Sigmoid colon (tissue), 7 donors: ENCODE results near the gene OR4X2. TPM values are rescaled to one million over a fixed set of nuclear protein-coding genes. Genes with fewer than 3 reads are reported as not detected.
"Not testable (repeated sequence)": the region's sequence is repeated elsewhere in the genome, so short reads cannot be mapped to it uniquely, and the experiment has no call there.

ENCODE experiments used
- DNase-seq: peaks from one replicate; pipeline ENCODE4 v3.0.0-alpha.2; 2019
- H3K27ac ChIP-seq, 4 donors: fragments of 200-600 bp; sonication (generic); one replicate each; pipeline ENCODE4 v1.5.1; 2016 to 2019; ENCODE audit warnings: mild to moderate bottlenecking in 1 of 4
- H3K27me3 ChIP-seq, 3 donors: fragments of 200-600 bp; sonication (generic); one replicate each; pipeline ENCODE4 v1.5.1; 2019; ENCODE audit warnings: mild to moderate bottlenecking in 1 of 3
- H3K36me3 ChIP-seq, 4 donors: fragments of 200-600 bp; sonication (generic); one replicate each; pipeline ENCODE4 v1.5.1; 2016 to 2019
- H3K4me1 ChIP-seq, 4 donors: fragments of 200-600 bp; sonication (generic); one replicate each; pipeline ENCODE4 v1.5.1; 2017 to 2019
- H3K4me3 ChIP-seq, 4 donors: fragments of 200-600 bp; sonication (generic); one replicate each; pipeline ENCODE4 v1.5.1; 2017 to 2019; ENCODE audit warnings: mild to moderate bottlenecking in 2 of 4, moderate library complexity in 1 of 4
- H3K9me3 ChIP-seq, 4 donors: fragments of 200-600 bp in 3 of 4; sonication (generic) in 3 of 4; one replicate each; pipeline versions ENCODE4 v1.5.1 to v1.6.1; 2013 to 2019
- CTCF ChIP-seq, 4 experiments: fragments of 450-650 bp in 3 of 4; fragments of 200-600 bp in 1 of 4; IDR thresholded peaks; one replicate each; pipeline ENCODE4 v1.5.1; 2016 to 2019; ENCODE audit warnings: antibody characterized with exemption in 4 of 4, mild to moderate bottlenecking in 3 of 4, moderate library complexity in 2 of 4
- EP300 ChIP-seq, 4 donors: sonication (generic); formaldehyde crosslinking; IDR thresholded peaks; one replicate each; pipeline ENCODE4 v1.6.1; 2017; ENCODE audit warnings: antibody characterized with exemption in 4 of 4
- POLR2A ChIP-seq, 2 donors: fragments of 450-650 bp; IDR thresholded peaks; one replicate each; pipeline ENCODE4 v1.6.1; 2016; ENCODE audit warnings: antibody characterized with exemption in 2 of 2, mild to moderate bottlenecking in 2 of 2, moderate library complexity in 2 of 2
- POLR2AphosphoS5 ChIP-seq, 4 donors: sonication (generic); formaldehyde crosslinking; IDR thresholded peaks; one replicate each; pipeline ENCODE4 v1.6.1; 2017; ENCODE audit warnings: antibody characterized with exemption in 4 of 4
- WGBS, 2 donors: extraction: QIAGEN DNeasy Blood & Tissue Kit; methylation state at CpG; one replicate each; pipeline ENCODE4 v1.1.7; 2013; 5-methylcytosine and 5-hydroxymethylcytosine counted together
- intact Hi-C: fragments of 100-400 bp; cut with DNase I; formaldehyde crosslinking; loops from one replicate; pipeline ENCODE4 v1.15.1; 2023
- polyA plus RNA-seq, 3 donors: library from polyadenylated mRNA; stranded (reverse); fragments of 200-250 nt; gene quantifications; one replicate each; pipeline ENCODE4 v1.2.3, GENCODE V29; 2013
- total RNA-seq, 4 donors: library from RNA; depleted of rRNA; stranded (reverse); fragments of >200 nt; gene quantifications; one replicate each; pipeline ENCODE4 v1.1.0, GENCODE V29; 2016
- donor health status: healthy with polysubstance abuse.
- donor health status: Bipolar disorder and iron deficiency.
- donor health status: healthy.

Gene OR4X2
- total RNA-seq, result not detected
- not detected for polyA plus RNA-seq

GRCh38 chr11:48244804-48245203 lies at the start of gene OR4X2:
OR4X2 (plus strand) TSS chr11:48245104; CDS start chr11:48245104, 0 bp downstream.
- no peaks in the 10 kb centered on the region for H3K36me3 ChIP-seq
- peaks cover 0 to 10% (median 0%) of the 10 kb centered on the region in 4 donors for H3K9me3 ChIP-seq
- TF ChIP-seq POLR2AphosphoS5 (IDR thresholded peaks at IDR 0.05), result no peak
- no peak for TF ChIP-seq POLR2A (IDR thresholded peaks at IDR 0.05)
- no peak for TF ChIP-seq CTCF (IDR thresholded peaks at IDR 0.05)
- TF ChIP-seq EP300 (IDR thresholded peaks at IDR 0.05), result no peak
- H3K4me3 ChIP-seq, result no peak within 1 kb of the TSS
- no peak for DNase-seq
- intact Hi-C loops, result no loop called here
- no peaks in the 10 kb centered on the region for H3K27me3 ChIP-seq
- H3K27ac ChIP-seq, result no peak within 1 kb of the TSS
- H3K4me1 ChIP-seq, result no peaks in the 10 kb centered on the region

GRCh38 chr11:48207881-48208280 lies 37.0 kb upstream of the OR4X2 start:
- WGBS, 2 donors, result 61 to 85% methylated on average over 2 of the region's 2 CpGs
- no peak for TF ChIP-seq POLR2AphosphoS5 (IDR thresholded peaks at IDR 0.05)
- no peak for TF ChIP-seq POLR2A (IDR thresholded peaks at IDR 0.05)
- TF ChIP-seq EP300 (IDR thresholded peaks at IDR 0.05), result no peak
- TF ChIP-seq CTCF (IDR thresholded peaks at IDR 0.05), result no peak

GRCh38 chr11:48210052-48210451 lies 34.9 kb upstream of the OR4X2 start:
- no peak for DNase-seq
- WGBS, 2 donors, result 30 to 35% methylated on average over 7 of the region's 7 CpGs
- Histone ChIP-seq H3K27me3 (no peaks in the 10 kb centered on the region), H3K27ac (no peak overlapping the region), H3K4me3 (no peak overlapping the region), H3K9me3 (no peaks in the 10 kb centered on the region), H3K4me1 (no peaks in the 10 kb centered on the region), H3K36me3 (no peaks in the 10 kb centered on the region)
- no peak for TF ChIP-seq EP300 (IDR thresholded peaks at IDR 0.05)
- intact Hi-C loops, result no loop called here

More at GRCh38 chr11:48207881-48208280, 37.0 kb upstream of the OR4X2 start:
- Histone ChIP-seq H3K27ac (no peak overlapping the region), H3K27me3 (no peaks in the 10 kb centered on the region), H3K9me3 (no peaks in the 10 kb centered on the region), H3K4me3 (no peak overlapping the region), H3K36me3 (no peaks in the 10 kb centered on the region), H3K4me1 (no peaks in the 10 kb centered on the region)
- no peak for DNase-seq
- intact Hi-C loops, result no loop called here

- intact Hi-C loops, result no loop called here
- Histone ChIP-seq H3K9me3 (no peaks in the 10 kb centered on the region), H3K36me3 (no peaks in the 10 kb centered on the region), H3K4me3 (no peak within 1 kb of the TSS), H3K27ac (no peak within 1 kb of the TSS), H3K27me3 (no peaks in the 10 kb centered on the region), H3K4me1 (no peaks in the 10 kb centered on the region)
- TF ChIP-seq CTCF (IDR thresholded peaks at IDR 0.05), result no peak
- no peak for TF ChIP-seq POLR2A (IDR thresholded peaks at IDR 0.05)
- TF ChIP-seq EP300 (IDR thresholded peaks at IDR 0.05), result no peak
- TF ChIP-seq POLR2AphosphoS5 (IDR thresholded peaks at IDR 0.05), result no peak
- 43 to 64% methylated on average over 2 of the region's 2 CpGs for whole genome bisulfite sequencing, 2 donors
- no peak for DNase-seq
Observed at GRCh38 chr11:48216510-48216909, 28.4 kb upstream of the OR4X2 start, which contains the start of gene OR4B1. OR4B1 (plus strand) TSS chr11:48216810; CDS start chr11:48216810, 0 bp downstream.

GRCh38 chr11:48228761-48229160 lies 16.1 kb upstream of the OR4X2 start:
- H3K27me3 ChIP-seq, result no peaks in the 10 kb centered on the region
- no peaks in the 10 kb centered on the region for H3K36me3 ChIP-seq
- 83 to 85% methylated on average over 18 of the region's 18 CpGs for WGBS, 2 donors
- H3K4me1 ChIP-seq, result no peaks in the 10 kb centered on the region
- TF ChIP-seq POLR2A (IDR thresholded peaks at IDR 0.05), result no peak
- no peak for TF ChIP-seq CTCF (IDR thresholded peaks at IDR 0.05)
- TF ChIP-seq EP300 (IDR thresholded peaks at IDR 0.05), result no peak
- TF ChIP-seq POLR2AphosphoS5 (IDR thresholded peaks at IDR 0.05), result no peak
- intact Hi-C loops, result no loop called here
- DNase-seq, result no peak
- H3K27ac ChIP-seq, result no peak overlapping the region
- no peaks in the 10 kb centered on the region for H3K9me3 ChIP-seq
- no peak overlapping the region for H3K4me3 ChIP-seq

GRCh38 chr11:48230057-48230456 lies 14.8 kb upstream of the OR4X2 start:
- H3K27me3 ChIP-seq, H3K4me1 ChIP-seq, H3K36me3 ChIP-seq, H3K9me3 ChIP-seq, DNase-seq, H3K4me3 ChIP-seq, intact Hi-C loops, H3K27ac ChIP-seq: not testable (repeated sequence)
- 89 to 91% methylated on average over 11 of the region's 11 CpGs for WGBS, 2 donors
